AG04450 (cell line): ENCODE results near the gene SLC30A3. TPM values are rescaled to one million over a fixed set of nuclear protein-coding genes. Genes with fewer than 3 reads are reported as not detected.

Source experiments
- CTCF ChIA-PET: fragments of 300-600, 350-600 bp; formaldehyde crosslinking; extraction: SDS; loops from one replicate; lab custom pipeline; 2022; ENCODE audit warnings: antibody characterized with exemption, inconsistent platforms; lab: Charles Lee
- POLR2A ChIA-PET: fragments of 350-600 bp; formaldehyde crosslinking; extraction: SDS; loops from one replicate; lab custom pipeline; 2021; ENCODE audit warnings: antibody characterized with exemption, inconsistent platforms; lab: Yijun Ruan, JAX
- DNase-seq: peaks from one replicate; pipeline ENCODE4 v3.0.0-alpha.2; 2011; ENCODE audit warnings: low read depth, low spot score
- H3K27ac ChIP-seq: one replicate; pipeline ENCODE4 v1.5.1; 2012; ENCODE audit warnings: low read depth, low read length, control low read depth
- H3K27me3 ChIP-seq: one replicate; pipeline ENCODE4 v1.6.0; 2012; ENCODE audit warnings: low read length; ENCODE audit not compliant: control insufficient read depth, insufficient read depth
- H3K4me3 ChIP-seq: 2 replicates; pipeline ENCODE4 v1.5.1; 2011; ENCODE audit warnings: mild to moderate bottlenecking, low read depth, low read length, control low read depth
- H3K9me3 ChIP-seq: 2 replicates; pipeline ENCODE4 v1.5.1; 2012; ENCODE audit warnings: low read length; ENCODE audit not compliant: control insufficient read depth, insufficient read depth
- polyA plus RNA-seq: library from polyadenylated mRNA; depleted of rRNA; stranded (reverse); fragments of >200 nt; gene quantifications from 2 replicates; pipeline ENCODE4 v1.2.3, GENCODE V29; 2011
- TF ChIP-seq, protein P1 (sequence below): IDR thresholded peaks from 2 replicates; pipeline ENCODE4 v1.5.1; 2011; ENCODE audit warnings: low read depth, low read length, control low read depth, inconsistent platforms

Gene SLC30A3
- polyA plus RNA-seq, 1 experiment, result 0.07 TPM

DNA sequence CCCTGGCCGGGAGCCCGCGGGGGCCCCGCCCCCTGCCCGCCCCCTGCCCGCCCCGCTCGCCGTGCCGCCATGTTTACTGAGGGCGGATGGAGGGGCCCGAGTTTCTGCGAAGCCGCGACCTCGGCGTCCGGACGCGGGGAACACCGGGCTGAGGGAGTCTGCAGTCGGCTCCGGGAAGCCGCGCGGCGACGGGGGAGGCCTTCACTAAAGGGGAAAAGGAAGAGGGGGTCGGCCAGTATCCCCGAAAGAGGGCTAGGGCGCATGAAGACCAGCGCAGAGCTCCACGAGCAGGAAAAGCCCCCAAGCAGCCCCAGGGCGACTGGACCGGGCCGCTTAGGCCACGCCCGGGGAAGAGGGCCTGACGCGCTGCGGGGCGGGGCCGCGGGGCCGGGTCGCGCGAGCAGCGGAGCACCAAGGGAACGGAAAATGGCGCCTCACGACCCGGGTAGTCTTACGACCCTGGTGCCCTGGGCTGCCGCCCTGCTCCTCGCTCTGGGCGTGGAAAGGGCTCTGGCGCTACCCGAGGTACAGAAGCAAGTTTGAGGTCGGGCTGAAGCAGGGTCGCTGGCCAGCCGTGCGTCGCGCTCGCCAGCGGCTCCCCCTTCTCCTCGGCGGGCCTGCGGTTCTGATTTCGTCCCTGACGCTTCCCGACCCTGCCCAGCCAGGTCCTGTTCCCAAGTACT, 50.8 kb downstream of the SLC30A3 start, which contains the start of the genes ATRAID and SLC5A6:
ATRAID (plus strand) TSS at position 99 of the 683 bp plus-strand sequence; CDS start at position 427, 328 bp downstream.
SLC5A6 (minus strand) TSS at position 326 of the 683 bp plus-strand sequence. CDS start 4,618 bp downstream, outside the sequence.
- Histone ChIP-seq H3K9me3 (no peaks in the 10 kb centered on the region), H3K4me3 (peak within 1 kb of the TSS; percentile 95), H3K27ac (peak within 1 kb of the TSS; percentile 97), H3K27me3 (no peaks in the 10 kb centered on the region)
- ChIA-PET CTCF (interaction anchor here (0.7 to 1.6 kb wide), 2 partner anchors 21 to 114 kb away, joined by 4 to 5 read pairs; no protein-coding TSS in a partner anchor), POLR2A (interaction anchor here (0.6 to 1.0 kb wide), 6 partner anchors 78 to 149 kb away, joined by 3 to 13 read pairs (median 4); partner anchors contain the start of gene PREB)
- peak; percentile 34 for DNase-seq
- TF ChIP-seq, protein P1, sequence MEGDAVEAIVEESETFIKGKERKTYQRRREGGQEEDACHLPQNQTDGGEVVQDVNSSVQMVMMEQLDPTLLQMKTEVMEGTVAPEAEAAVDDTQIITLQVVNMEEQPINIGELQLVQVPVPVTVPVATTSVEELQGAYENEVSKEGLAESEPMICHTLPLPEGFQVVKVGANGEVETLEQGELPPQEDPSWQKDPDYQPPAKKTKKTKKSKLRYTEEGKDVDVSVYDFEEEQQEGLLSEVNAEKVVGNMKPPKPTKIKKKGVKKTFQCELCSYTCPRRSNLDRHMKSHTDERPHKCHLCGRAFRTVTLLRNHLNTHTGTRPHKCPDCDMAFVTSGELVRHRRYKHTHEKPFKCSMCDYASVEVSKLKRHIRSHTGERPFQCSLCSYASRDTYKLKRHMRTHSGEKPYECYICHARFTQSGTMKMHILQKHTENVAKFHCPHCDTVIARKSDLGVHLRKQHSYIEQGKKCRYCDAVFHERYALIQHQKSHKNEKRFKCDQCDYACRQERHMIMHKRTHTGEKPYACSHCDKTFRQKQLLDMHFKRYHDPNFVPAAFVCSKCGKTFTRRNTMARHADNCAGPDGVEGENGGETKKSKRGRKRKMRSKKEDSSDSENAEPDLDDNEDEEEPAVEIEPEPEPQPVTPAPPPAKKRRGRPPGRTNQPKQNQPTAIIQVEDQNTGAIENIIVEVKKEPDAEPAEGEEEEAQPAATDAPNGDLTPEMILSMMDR, result no peak

DNA sequence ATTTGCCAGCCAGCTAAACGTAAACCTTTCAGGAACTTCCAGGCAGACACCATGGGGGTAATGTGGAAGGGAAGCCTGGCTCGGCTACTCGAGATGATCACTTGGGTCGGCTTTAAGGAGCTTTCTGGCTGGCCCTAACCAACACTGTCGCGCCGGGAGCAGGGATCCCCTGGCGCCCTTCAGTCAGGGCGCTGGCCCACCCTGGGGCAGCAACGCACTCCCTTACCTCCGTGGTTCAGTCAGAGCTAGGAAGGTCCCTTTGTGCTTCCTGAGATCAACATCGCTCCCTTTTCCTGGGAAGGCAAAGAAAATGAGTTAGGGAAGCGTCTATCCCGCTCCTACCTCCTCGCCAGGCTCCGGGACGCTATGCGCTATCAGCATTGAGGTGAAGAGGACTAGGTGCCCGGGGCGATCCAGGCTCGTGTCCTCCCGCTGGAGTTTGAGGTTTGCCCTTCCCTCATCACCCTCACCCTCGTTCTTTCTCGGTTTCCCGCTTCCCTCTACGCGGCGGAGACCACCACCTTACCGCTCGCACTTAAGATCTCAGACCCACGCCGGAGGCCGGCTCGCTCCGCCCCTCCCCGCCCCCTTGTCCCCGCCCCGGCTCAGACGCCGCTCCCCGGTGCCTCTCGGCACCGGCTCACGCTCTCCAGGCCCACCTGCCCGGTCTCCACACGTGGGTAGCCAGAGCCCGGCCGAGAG, 51.5 kb downstream of the SLC30A3 start:
- TF ChIP-seq, protein P1, result no peak
- DNase-seq, result no peak
- H3K4me3 ChIP-seq, result peak overlapping the region; percentile 95
- ChIA-PET POLR2A (interaction anchor here (0.6 to 1.0 kb wide), 6 partner anchors 9 to 134 kb away, joined by 3 to 13 read pairs (median 4); partner anchors contain the start of gene PREB), CTCF (interaction anchor here (0.6 to 1.6 kb wide), 4 partner anchors 20 to 113 kb away, joined by 3 to 7 read pairs (median 4); no protein-coding TSS in a partner anchor)
- H3K27ac ChIP-seq, result no peak overlapping the region
- no peaks in the 10 kb centered on the region for H3K27me3 ChIP-seq
- no peaks in the 10 kb centered on the region for H3K9me3 ChIP-seq

DNA sequence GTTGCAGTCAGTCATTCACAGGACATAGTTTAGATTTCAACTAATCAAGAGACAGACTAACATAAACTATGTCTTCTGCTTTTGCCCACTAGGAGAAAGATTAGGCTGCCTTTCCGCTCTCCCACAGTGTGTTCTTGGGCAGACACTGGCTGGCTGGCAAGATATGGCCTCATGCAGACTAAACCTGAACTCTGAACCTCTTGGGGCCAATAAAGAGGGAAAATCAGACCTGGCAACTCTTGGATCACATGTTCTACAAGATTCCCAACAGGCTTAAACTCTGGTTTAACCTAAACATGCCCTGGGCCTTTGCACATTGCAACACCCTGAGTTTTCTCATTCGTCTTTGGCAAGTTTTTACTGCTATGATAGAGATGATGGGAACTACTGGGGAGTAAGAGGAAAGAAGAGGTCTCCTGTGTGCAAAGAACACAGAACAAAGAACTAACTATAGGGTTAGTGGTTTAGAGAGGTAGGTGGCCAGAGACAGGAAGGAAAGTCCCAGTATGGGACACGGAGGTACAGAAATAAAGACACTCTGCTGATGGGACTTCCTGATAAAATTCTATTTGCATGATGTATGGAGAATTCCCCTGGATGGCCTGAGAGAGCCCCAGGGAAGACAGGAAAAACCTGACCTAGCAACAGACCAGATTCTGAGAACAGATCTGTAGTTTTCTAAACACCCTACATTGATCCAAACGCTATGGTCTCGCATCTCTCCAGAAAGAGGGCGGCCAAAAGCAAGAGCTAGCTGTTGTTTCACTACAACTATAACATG, 53.0 kb downstream of the SLC30A3 start:
- Histone ChIP-seq H3K27ac (no peak overlapping the region), H3K4me3 (no peak overlapping the region), H3K9me3 (no peaks in the 10 kb centered on the region), H3K27me3 (no peaks in the 10 kb centered on the region)
- no peak for DNase-seq
- CTCF ChIA-PET, result interaction anchor here (0.9 to 1.6 kb wide), 2 partner anchors 18 to 248 kb away, joined by 4 to 5 read pairs; no protein-coding TSS in a partner anchor
- POLR2A ChIA-PET, result no interaction called here
- TF ChIP-seq, protein P1, result no peak

DNA sequence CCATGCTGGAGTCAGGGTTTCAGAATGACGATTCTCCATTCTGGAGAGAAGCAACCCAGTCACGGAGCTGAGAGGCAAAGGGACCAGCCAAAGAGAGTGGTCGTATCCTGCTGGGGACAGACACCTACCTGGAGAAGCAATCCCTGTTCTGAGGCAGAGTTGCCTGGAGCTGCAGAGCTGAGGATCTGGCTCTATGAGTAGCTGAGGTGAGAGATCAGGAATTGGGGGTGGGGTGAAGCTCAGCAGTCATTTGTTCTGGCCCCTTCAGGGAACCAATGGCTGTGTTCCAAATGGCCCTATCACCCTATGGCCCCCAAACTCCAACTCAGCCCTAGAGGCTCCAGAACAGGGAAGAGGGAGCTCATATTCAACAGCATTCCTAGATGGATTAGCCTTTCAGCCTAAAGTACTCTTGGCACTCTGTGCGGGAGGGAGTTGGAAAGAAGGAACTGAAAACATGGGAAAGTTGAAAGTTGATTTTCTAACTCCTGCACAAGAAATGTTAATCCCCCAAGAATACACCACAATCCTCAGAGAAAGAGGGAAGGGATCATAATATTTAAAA, 54.3 kb downstream of the SLC30A3 start:
- TF ChIP-seq, protein P1, result no peak
- POLR2A ChIA-PET, result no interaction called here
- no peak overlapping the region for H3K4me3 ChIP-seq
- H3K27me3 ChIP-seq, result no peaks in the 10 kb centered on the region
- H3K27ac ChIP-seq, result no peak overlapping the region
- CTCF ChIA-PET, result no interaction called here
- no peak for DNase-seq
- H3K9me3 ChIP-seq, result no peaks in the 10 kb centered on the region
